ENCODE results near the gene CREB3L4. TPM values are rescaled to one million over a fixed set of nuclear protein-coding genes. Genes with fewer than 3 reads are reported as not detected.

Gene CREB3L4
- total and polyA plus RNA-seq, 2 of the 13 experiments (the other 11 are each of a cell fraction or from before 2014, with no cell fraction given) = 9.9 to 18.7 TPM

DNA sequence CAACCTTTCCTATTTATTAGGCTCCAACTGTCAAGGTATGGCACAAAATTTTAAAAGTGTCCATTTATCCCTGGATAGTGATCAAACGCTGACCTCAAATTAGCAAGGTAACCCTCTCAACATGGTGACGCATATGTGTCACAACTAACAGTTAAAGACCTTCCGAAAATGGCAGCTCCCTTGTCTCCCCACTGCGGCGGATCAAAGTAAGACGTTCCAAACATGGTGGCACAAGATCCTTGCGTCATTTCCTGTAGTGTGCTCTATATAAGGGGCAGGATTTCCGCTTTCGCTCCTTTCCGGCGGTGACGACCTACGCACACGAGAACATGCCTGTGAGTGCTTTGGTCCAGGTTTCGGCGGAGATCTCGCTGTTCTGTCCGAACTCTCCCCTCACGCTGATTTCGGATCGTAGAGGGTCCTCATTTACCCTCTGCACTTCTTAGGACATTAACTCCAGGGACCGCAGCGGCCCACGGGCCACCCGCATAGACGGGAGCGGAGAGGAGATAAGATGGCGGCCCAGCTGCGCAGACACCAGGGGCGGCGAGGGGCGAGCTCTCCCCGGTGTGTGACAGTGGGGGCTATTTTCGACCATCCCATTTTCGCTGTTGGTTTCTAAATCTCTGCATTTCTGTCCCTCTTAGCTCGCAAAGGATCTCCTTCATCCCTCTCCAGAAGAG, 22.9 kb downstream of the CREB3L4 start, which contains the start of gene RPS27 (continued):
- TF ChIP-seq, protein P1, sequence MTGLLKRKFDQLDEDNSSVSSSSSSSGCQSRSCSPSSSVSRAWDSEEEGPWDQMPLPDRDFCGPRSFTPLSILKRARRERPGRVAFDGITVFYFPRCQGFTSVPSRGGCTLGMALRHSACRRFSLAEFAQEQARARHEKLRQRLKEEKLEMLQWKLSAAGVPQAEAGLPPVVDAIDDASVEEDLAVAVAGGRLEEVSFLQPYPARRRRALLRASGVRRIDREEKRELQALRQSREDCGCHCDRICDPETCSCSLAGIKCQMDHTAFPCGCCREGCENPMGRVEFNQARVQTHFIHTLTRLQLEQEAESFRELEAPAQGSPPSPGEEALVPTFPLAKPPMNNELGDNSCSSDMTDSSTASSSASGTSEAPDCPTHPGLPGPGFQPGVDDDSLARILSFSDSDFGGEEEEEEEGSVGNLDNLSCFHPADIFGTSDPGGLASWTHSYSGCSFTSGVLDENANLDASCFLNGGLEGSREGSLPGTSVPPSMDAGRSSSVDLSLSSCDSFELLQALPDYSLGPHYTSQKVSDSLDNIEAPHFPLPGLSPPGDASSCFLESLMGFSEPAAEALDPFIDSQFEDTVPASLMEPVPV (CRISPR knock-in tag; IDR thresholded peaks at IDR 0.05) = no peak
- TF ChIP-seq ZNF749 (CRISPR knock-in tag; IDR thresholded peaks at IDR 0.05; ENCODE audit: borderline replicate concordance) (no peak), NR1H2 (CRISPR knock-in tag; IDR thresholded peaks at IDR 0.05; ENCODE audit: borderline replicate concordance, low read depth) (no peak), ZNF510 (CRISPR knock-in tag; IDR thresholded peaks at IDR 0.05; ENCODE audit: low read depth) (peak; percentile 82; the same call in 1 of the 2 replicates), RFXAP (CRISPR knock-in tag; IDR thresholded peaks at IDR 0.05; ENCODE audit: borderline replicate concordance) (peak; percentile 74; the same call in 1 of the 2 replicates), PHF5A (CRISPR knock-in tag; IDR thresholded peaks at IDR 0.05; ENCODE audit: low read depth, unreplicated experiment) (no peak), CHD2 (IDR thresholded peaks at IDR 0.05; ENCODE audit: low read depth, low read length) (no peak), PCBP2 (optimal IDR thresholded peaks at IDR 0.05; ENCODE audit: low read depth, low read length, poor library complexity, severe bottlenecking) (no peak), SIX4 (CRISPR knock-in tag; IDR thresholded peaks at IDR 0.05) (peak; percentile 35; the same call in 1 of the 2 replicates), GATA4 (IDR thresholded peaks at IDR 0.05; ENCODE audit: borderline replicate concordance, low read depth) (peak; percentile 88; the same call in 1 of the 2 replicates), ZNF556 (CRISPR knock-in tag; IDR thresholded peaks at IDR 0.05; ENCODE audit: borderline replicate concordance) (peak; percentile 94), SMARCC2 (IDR thresholded peaks at IDR 0.05) (no peak), BCL6 (CRISPR knock-in tag; IDR thresholded peaks at IDR 0.05) (no peak; the same call in 1 of the 2 replicates)
- TF ChIP-seq, protein P2, sequence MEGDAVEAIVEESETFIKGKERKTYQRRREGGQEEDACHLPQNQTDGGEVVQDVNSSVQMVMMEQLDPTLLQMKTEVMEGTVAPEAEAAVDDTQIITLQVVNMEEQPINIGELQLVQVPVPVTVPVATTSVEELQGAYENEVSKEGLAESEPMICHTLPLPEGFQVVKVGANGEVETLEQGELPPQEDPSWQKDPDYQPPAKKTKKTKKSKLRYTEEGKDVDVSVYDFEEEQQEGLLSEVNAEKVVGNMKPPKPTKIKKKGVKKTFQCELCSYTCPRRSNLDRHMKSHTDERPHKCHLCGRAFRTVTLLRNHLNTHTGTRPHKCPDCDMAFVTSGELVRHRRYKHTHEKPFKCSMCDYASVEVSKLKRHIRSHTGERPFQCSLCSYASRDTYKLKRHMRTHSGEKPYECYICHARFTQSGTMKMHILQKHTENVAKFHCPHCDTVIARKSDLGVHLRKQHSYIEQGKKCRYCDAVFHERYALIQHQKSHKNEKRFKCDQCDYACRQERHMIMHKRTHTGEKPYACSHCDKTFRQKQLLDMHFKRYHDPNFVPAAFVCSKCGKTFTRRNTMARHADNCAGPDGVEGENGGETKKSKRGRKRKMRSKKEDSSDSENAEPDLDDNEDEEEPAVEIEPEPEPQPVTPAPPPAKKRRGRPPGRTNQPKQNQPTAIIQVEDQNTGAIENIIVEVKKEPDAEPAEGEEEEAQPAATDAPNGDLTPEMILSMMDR (CRISPR knock-in tag; IDR thresholded peaks at IDR 0.05) = no peak
- TF ChIP-seq, protein P3, sequence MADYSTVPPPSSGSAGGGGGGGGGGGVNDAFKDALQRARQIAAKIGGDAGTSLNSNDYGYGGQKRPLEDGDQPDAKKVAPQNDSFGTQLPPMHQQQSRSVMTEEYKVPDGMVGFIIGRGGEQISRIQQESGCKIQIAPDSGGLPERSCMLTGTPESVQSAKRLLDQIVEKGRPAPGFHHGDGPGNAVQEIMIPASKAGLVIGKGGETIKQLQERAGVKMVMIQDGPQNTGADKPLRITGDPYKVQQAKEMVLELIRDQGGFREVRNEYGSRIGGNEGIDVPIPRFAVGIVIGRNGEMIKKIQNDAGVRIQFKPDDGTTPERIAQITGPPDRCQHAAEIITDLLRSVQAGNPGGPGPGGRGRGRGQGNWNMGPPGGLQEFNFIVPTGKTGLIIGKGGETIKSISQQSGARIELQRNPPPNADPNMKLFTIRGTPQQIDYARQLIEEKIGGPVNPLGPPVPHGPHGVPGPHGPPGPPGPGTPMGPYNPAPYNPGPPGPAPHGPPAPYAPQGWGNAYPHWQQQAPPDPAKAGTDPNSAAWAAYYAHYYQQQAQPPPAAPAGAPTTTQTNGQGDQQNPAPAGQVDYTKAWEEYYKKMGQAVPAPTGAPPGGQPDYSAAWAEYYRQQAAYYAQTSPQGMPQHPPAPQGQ (CRISPR knock-in tag; IDR thresholded peaks at IDR 0.05; ENCODE audit: borderline replicate concordance) = no peak
- TF ChIP-seq, protein P4, sequence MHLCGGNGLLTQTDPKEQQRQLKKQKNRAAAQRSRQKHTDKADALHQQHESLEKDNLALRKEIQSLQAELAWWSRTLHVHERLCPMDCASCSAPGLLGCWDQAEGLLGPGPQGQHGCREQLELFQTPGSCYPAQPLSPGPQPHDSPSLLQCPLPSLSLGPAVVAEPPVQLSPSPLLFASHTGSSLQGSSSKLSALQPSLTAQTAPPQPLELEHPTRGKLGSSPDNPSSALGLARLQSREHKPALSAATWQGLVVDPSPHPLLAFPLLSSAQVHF (CRISPR knock-in tag; IDR thresholded peaks at IDR 0.05) = no peak
- TF ChIP-seq, protein P5, sequence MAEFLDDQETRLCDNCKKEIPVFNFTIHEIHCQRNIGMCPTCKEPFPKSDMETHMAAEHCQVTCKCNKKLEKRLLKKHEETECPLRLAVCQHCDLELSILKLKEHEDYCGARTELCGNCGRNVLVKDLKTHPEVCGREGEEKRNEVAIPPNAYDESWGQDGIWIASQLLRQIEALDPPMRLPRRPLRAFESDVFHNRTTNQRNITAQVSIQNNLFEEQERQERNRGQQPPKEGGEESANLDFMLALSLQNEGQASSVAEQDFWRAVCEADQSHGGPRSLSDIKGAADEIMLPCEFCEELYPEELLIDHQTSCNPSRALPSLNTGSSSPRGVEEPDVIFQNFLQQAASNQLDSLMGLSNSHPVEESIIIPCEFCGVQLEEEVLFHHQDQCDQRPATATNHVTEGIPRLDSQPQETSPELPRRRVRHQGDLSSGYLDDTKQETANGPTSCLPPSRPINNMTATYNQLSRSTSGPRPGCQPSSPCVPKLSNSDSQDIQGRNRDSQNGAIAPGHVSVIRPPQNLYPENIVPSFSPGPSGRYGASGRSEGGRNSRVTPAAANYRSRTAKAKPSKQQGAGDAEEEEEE (CRISPR knock-in tag; IDR thresholded peaks at IDR 0.05; ENCODE audit: borderline replicate concordance) = no peak; the same call in 1 of the 2 replicates
- TF ChIP-seq, protein P6, sequence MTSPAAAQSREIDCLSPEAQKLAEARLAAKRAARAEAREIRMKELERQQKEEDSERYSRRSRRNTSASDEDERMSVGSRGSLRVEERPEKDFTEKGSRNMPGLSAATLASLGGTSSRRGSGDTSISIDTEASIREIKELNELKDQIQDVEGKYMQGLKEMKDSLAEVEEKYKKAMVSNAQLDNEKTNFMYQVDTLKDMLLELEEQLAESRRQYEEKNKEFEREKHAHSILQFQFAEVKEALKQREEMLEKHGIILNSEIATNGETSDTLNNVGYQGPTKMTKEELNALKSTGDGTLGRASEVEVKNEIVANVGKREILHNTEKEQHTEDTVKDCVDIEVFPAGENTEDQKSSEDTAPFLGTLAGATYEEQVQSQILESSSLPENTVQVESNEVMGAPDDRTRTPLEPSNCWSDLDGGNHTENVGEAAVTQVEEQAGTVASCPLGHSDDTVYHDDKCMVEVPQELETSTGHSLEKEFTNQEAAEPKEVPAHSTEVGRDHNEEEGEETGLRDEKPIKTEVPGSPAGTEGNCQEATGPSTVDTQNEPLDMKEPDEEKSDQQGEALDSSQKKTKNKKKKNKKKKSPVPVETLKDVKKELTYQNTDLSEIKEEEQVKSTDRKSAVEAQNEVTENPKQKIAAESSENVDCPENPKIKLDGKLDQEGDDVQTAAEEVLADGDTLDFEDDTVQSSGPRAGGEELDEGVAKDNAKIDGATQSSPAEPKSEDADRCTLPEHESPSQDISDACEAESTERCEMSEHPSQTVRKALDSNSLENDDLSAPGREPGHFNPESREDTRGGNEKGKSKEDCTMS (CRISPR knock-in tag; conservative IDR thresholded peaks at IDR 0.05) = peak; percentile 92; the same call in 1 of the 2 replicates

Data from HepG2 (cell line).